ENCODE measurements around the gene ATP11C. TPM values are rescaled to one million over a fixed set of nuclear protein-coding genes. Genes with fewer than 3 reads are reported as not detected.
"Not testable (repeated sequence)": the region's sequence is repeated elsewhere in the genome, so short reads cannot be mapped to it uniquely, and the experiment has no call there.

The ATP11C gene
- total and polyA plus RNA-seq, 3 experiments from 2014 or later = 7.3 to 17.0 (median 15.7) TPM

DNA sequence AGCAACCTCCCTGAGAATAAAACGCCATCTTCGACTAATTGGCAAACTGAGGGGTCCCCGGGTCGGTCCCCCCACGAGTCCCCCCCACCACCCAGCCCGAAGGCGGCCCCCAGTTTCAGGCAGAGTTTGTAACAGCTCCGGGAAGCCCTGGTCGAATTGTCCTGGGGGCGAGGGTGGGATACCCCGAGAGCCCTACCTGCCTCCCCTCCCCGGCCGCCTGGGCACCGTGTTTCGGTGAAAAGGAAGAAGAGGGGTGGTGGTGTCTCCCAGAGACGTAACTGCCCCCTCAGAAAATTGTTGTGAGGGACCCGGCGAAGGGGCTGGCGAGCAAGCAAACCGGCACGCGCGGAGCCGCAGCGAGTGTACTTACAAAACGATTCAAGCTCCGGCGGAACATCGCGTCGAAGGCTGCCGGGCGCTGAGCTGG, 1.2 kb downstream of the ATP11C start:
- Mint-ChIP-seq H3K4me1 (peaks cover 25 to 31% (median 29%) of the 10 kb centered on the region in 3 donors), H3K4me3 (peak overlapping the region; percentile 78 to 92 (median 83)), H3K27me3 (peaks cover 0 to 8% of the 10 kb centered on the region in 2 donors), H3K9me3 (no peaks in the 10 kb centered on the region), H3K27ac (peak overlapping the region in 7 of 8 donors; percentile 47 to 87 (median 72)), H3K36me3 (peaks cover 0 to 3% (median 0%) of the 10 kb centered on the region in 3 donors)
- no peaks in the 10 kb centered on the region for H3K27me3 ChIP-seq (ENCODE audit: insufficient read depth, low read length, poor library complexity, severe bottlenecking)
- H3K9me3 ChIP-seq (ENCODE audit: low read length) = no peaks in the 10 kb centered on the region
- peak overlapping the region; percentile 83 for H3K27ac ChIP-seq (ENCODE audit: low read depth, low read length)
- CTCF ChIA-PET = interaction anchor here (0.9 kb wide), 1 partner anchor 193 kb away, joined by 3 read pairs; no protein-coding TSS in a partner anchor
- DNase-seq = peak in 1 of 5 donors; percentile 24
- POLR2A ChIA-PET = no interaction called here
- peak overlapping the region; percentile 42 for H3K4me3 ChIP-seq (ENCODE audit: low read length)
- H3K36me3 ChIP-seq (ENCODE audit: insufficient read depth, low read length) = no peaks in the 10 kb centered on the region
- H3K4me1 ChIP-seq (ENCODE audit: insufficient read depth, low read length) = peaks cover 9% of the 10 kb centered on the region

DNA sequence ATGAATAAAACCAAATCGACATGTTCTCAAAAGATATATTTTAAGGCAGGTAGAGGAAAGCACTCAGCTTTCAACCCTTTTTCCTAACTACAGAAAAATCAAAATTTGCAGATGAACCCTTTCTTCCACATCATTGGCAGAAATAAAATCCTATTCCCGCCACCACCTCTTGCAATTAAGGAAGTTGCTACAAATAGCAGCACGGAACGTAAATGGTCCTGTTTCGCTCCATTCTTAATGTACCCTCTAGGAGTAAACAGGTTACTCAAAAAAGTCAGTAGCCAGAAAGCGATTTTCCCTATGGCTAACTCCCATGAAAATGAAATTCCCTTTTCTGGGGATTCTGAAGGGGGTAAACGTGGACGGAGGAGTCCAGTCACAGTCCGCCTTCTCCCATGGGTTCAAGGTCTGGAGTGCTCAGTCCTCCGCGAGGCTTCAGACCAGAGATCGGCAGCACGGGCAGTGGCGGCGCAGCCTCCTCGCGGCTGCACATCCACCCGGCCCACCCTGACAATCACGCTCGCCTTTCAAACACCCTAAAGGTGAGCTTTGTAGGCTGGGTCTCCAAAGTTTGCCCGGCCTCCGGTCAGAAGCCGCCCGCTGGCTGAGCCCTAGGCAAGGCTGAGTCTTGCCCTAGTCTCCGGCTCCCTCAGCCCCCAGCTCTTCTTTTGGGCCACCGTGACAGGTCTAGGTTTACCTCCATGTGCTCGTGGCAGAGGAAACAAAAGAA, 1.8 kb downstream of the ATP11C start:
- DNase-seq = peak in 4 of 5 donors; percentile 2 to 43 (median 17)
- Histone ChIP-seq H3K9me3 (ENCODE audit: low read length) (no peaks in the 10 kb centered on the region), H3K27me3 (ENCODE audit: insufficient read depth, low read length, poor library complexity, severe bottlenecking) (no peaks in the 10 kb centered on the region), H3K27ac (ENCODE audit: low read depth, low read length) (peak overlapping the region; percentile 83), H3K4me1 (ENCODE audit: insufficient read depth, low read length) (peaks cover 9% of the 10 kb centered on the region), H3K36me3 (ENCODE audit: insufficient read depth, low read length) (no peaks in the 10 kb centered on the region), H3K4me3 (ENCODE audit: low read length) (peak overlapping the region; percentile 42)
- peaks cover 0 to 8% of the 10 kb centered on the region in 2 donors for H3K27me3 Mint-ChIP-seq
- CTCF ChIA-PET = interaction anchor here (0.9 to 1.0 kb wide), 2 partner anchors 19 to 193 kb away, joined by 3 to 4 read pairs; no protein-coding TSS in a partner anchor
- H3K27ac Mint-ChIP-seq = peak overlapping the region in 5 of 8 donors; percentile 47 to 87 (median 77)
- peak overlapping the region; percentile 78 to 92 (median 83) for H3K4me3 Mint-ChIP-seq
- POLR2A ChIA-PET = no interaction called here
- no peaks in the 10 kb centered on the region for H3K9me3 Mint-ChIP-seq
- peaks cover 0 to 3% (median 0%) of the 10 kb centered on the region in 3 donors for H3K36me3 Mint-ChIP-seq
- H3K4me1 Mint-ChIP-seq = peaks cover 25 to 32% (median 31%) of the 10 kb centered on the region in 3 donors

DNA sequence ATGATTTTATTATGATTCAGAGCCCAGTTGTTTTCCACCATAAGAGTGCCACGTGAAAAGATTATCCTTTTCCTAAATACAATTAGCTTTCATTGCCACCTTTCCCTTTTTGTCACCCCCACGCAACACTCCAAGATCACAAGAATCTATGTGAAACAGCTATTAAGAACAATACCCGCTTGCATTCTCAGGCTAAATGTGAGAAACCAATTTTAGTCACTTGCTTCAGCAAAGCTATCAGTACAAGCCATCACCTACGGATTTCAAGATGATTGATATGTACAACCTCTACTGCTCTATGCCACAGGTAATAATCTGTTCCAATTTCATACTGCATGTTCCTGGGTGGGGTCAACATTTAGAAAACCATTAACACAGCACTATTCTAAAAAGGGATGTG, 2.5 kb downstream of the ATP11C start:
- H3K36me3 Mint-ChIP-seq = peaks cover 0 to 3% (median 0%) of the 10 kb centered on the region in 3 donors
- H3K4me1 Mint-ChIP-seq = peaks cover 25 to 39% (median 38%) of the 10 kb centered on the region in 3 donors
- Histone ChIP-seq H3K4me3 (ENCODE audit: low read length) (no peak overlapping the region), H3K4me1 (ENCODE audit: insufficient read depth, low read length) (peaks cover 9% of the 10 kb centered on the region), H3K9me3 (ENCODE audit: low read length) (no peaks in the 10 kb centered on the region), H3K27me3 (ENCODE audit: insufficient read depth, low read length, poor library complexity, severe bottlenecking) (no peaks in the 10 kb centered on the region), H3K36me3 (ENCODE audit: insufficient read depth, low read length) (no peaks in the 10 kb centered on the region), H3K27ac (ENCODE audit: low read depth, low read length) (no peak overlapping the region)
- no peak for DNase-seq
- POLR2A ChIA-PET = no interaction called here
- H3K4me3 Mint-ChIP-seq = peak overlapping the region; percentile 78 to 92 (median 83)
- H3K27me3 Mint-ChIP-seq = peaks cover 0 to 8% of the 10 kb centered on the region in 2 donors
- no peaks in the 10 kb centered on the region for H3K9me3 Mint-ChIP-seq
- H3K27ac Mint-ChIP-seq = peak overlapping the region in 5 of 8 donors; percentile 39 to 87 (median 68)
- CTCF ChIA-PET = interaction anchor here (1.0 kb wide), 1 partner anchor 18 kb away, joined by 4 read pairs; no protein-coding TSS in a partner anchor

DNA sequence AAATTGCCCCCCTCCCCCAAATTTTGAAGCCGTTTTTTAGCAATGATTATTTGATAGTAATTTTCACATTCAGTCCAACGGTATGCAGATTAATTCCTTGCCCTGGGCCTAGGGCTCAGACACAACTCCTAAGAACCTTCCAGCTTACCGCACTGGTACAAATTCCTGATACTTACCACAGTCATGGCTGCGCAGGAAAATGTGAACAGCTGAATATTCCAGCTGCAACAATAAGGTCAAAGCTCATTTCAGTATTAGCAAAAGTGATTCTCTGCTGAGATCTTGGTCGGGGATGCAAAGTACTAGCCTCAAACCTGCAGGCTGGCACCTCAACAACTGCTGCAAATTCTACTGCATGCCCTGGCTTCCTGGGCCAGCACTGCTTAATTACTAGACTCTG, 3.0 kb downstream of the ATP11C start:
- H3K4me3 Mint-ChIP-seq = peak overlapping the region; percentile 5 to 89 (median 83)
- no peak overlapping the region for H3K4me3 ChIP-seq (ENCODE audit: low read length)

DNA sequence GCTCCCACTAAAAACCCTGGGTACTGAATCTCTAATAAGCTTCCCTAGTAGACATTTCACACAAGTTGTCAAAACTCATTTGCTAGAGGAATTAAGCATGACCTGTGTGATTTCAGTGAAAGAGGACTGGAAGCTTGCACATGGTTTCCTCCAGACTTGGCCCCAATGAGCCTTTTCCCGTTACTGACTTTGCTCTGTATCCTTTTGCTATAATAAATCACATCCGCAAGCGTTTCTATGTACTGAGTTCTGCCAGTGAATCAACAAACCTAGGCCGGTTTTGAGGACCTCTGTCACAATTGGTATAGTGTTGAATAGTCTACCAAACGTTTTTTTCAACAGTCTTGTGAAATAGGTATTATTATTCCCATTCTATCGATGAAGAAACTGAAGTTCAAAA, 8.2 kb downstream of the ATP11C start:
- Mint-ChIP-seq H3K4me1 (peaks cover 25 to 55% (median 45%) of the 10 kb centered on the region in 3 donors), H3K27ac (peak overlapping the region in 1 of 8 donors; percentile 6), H3K4me3 (no peak overlapping the region), H3K36me3 (peaks cover 0 to 10% (median 0%) of the 10 kb centered on the region in 3 donors), H3K27me3 (peaks cover 0 to 2% of the 10 kb centered on the region in 2 donors), H3K9me3 (no peaks in the 10 kb centered on the region)
- no peak overlapping the region for H3K4me3 ChIP-seq (ENCODE audit: low read length)
- ChIA-PET POLR2A (no interaction called here), CTCF (no interaction called here)
- H3K4me1 ChIP-seq (ENCODE audit: insufficient read depth, low read length) = peaks cover 6% of the 10 kb centered on the region
- no peak overlapping the region for H3K27ac ChIP-seq (ENCODE audit: low read depth, low read length)
- DNase-seq = no peak
- no peaks in the 10 kb centered on the region for H3K36me3 ChIP-seq (ENCODE audit: insufficient read depth, low read length)
- H3K9me3 ChIP-seq (ENCODE audit: low read length) = no peaks in the 10 kb centered on the region
- no peaks in the 10 kb centered on the region for H3K27me3 ChIP-seq (ENCODE audit: insufficient read depth, low read length, poor library complexity, severe bottlenecking)

More for the DNA sequence above, 3.0 kb downstream of the ATP11C start:
- Mint-ChIP-seq H3K27ac (peak overlapping the region in 1 of 8 donors; percentile 83), H3K27me3 (peaks cover 0 to 8% of the 10 kb centered on the region in 2 donors), H3K9me3 (no peaks in the 10 kb centered on the region), H3K36me3 (peaks cover 0 to 3% (median 0%) of the 10 kb centered on the region in 3 donors), H3K4me1 (peaks cover 27 to 43% (median 41%) of the 10 kb centered on the region in 3 donors)
- H3K27me3 ChIP-seq (ENCODE audit: insufficient read depth, low read length, poor library complexity, severe bottlenecking) = no peaks in the 10 kb centered on the region
- POLR2A ChIA-PET = no interaction called here
- H3K36me3 ChIP-seq (ENCODE audit: insufficient read depth, low read length) = no peaks in the 10 kb centered on the region
- DNase-seq = no peak
- CTCF ChIA-PET = interaction anchor here (1.0 kb wide), 1 partner anchor 18 kb away, joined by 4 read pairs; no protein-coding TSS in a partner anchor
- no peak overlapping the region for H3K27ac ChIP-seq (ENCODE audit: low read depth, low read length)
- peaks cover 9% of the 10 kb centered on the region for H3K4me1 ChIP-seq (ENCODE audit: insufficient read depth, low read length)
- no peaks in the 10 kb centered on the region for H3K9me3 ChIP-seq (ENCODE audit: low read length)

DNA sequence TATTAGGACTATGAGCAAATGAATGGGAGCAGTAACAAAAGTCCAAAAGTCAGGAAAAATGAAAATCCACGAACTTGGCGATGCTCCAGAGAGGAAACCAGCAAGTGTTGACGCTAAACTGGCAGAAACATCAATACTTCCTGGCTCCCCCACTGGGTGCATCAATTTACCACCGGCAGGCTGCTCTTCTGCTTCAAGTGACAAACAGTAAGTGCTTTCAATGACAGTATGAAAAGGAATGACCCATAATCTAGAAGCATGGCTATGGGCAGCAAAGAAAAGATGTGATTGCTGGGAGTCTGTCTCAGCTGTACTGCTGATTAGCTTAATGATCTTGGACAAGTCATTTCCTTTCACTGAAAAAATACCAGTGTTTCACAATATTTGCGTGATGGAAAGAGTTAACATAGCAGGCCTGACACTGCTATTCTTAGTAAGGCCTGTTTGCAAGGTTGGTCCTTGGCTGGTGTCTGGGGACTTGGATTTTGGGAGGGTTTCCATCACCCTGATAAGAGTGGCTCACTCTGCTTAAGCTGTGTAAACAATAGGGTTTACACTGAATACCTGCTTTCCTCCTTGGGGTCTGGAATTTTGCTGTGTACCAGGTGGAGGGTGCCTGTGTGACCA, 8.7 kb downstream of the ATP11C start:
- POLR2A ChIA-PET = no interaction called here
- H3K9me3 Mint-ChIP-seq = no peaks in the 10 kb centered on the region
- H3K27me3 Mint-ChIP-seq = peaks cover 0 to 2% of the 10 kb centered on the region in 2 donors
- H3K27ac Mint-ChIP-seq = peak overlapping the region in 1 of 8 donors; percentile 6
- Histone ChIP-seq H3K4me3 (ENCODE audit: low read length) (no peak overlapping the region), H3K36me3 (ENCODE audit: insufficient read depth, low read length) (no peaks in the 10 kb centered on the region), H3K27ac (ENCODE audit: low read depth, low read length) (no peak overlapping the region), H3K4me1 (ENCODE audit: insufficient read depth, low read length) (peaks cover 6% of the 10 kb centered on the region), H3K27me3 (ENCODE audit: insufficient read depth, low read length, poor library complexity, severe bottlenecking) (no peaks in the 10 kb centered on the region), H3K9me3 (ENCODE audit: low read length) (no peaks in the 10 kb centered on the region)
- H3K4me3 Mint-ChIP-seq = no peak overlapping the region
- peaks cover 22 to 50% (median 45%) of the 10 kb centered on the region in 3 donors for H3K4me1 Mint-ChIP-seq
- no peak for DNase-seq
- CTCF ChIA-PET = no interaction called here
- peaks cover 0 to 10% (median 0%) of the 10 kb centered on the region in 3 donors for H3K36me3 Mint-ChIP-seq

DNA sequence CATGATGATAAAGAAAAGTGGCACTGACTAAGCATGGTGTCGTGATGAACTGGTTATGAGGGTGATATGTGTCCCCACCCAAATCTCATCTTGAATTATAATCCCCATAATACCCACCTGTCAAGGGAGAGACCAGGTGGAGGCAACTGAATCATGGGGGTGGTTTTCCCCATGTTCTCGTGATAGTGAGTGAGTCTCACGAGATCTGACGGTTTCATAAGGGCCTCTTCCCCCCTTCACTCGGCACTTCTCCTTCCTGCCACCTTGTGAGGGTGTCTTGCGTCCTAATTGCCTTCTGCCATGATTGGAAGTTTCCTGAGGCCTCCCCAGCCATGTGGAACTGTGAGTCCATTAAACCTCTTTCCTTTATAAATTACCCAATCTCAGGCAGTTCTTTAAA, 11.7 kb downstream of the ATP11C start:
- DNase-seq; H3K4me3 ChIP-seq (ENCODE audit: low read length); POLR2A ChIA-PET; H3K27me3 Mint-ChIP-seq; H3K27me3 ChIP-seq (ENCODE audit: insufficient read depth, low read length, poor library complexity, severe bottlenecking); H3K9me3 ChIP-seq (ENCODE audit: low read length); H3K27ac ChIP-seq (ENCODE audit: low read depth, low read length); CTCF ChIA-PET; H3K4me1 ChIP-seq (ENCODE audit: insufficient read depth, low read length); H3K4me3 Mint-ChIP-seq; H3K9me3 Mint-ChIP-seq; H3K36me3 ChIP-seq (ENCODE audit: insufficient read depth, low read length): not testable (repeated sequence)
- Mint-ChIP-seq H3K4me1 (peaks cover 17 to 62% (median 42%) of the 10 kb centered on the region in 3 donors), H3K27ac (peak overlapping the region in 2 of 8 donors; percentile 39 to 76), H3K36me3 (peaks cover 0 to 11% (median 0%) of the 10 kb centered on the region in 3 donors)

DNA sequence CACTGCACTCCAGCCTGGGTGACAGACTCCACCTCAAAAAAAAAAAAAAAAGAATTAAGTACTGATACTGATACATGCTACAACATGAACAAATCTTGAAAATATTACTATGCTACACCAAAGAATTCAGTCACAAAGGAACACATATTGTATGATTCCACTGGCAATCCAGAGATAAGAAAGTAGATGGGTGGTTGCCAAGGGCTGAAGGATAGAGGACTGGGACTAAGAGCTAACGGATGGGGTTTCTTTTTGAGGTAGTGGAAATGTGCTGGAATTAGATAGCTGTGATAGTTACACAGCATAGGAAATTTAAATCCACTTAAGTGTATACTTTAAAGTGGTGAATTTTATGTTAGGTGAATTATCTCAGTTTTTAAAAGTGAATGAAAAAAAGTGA, 12.5 kb downstream of the ATP11C start:
- H3K27me3 Mint-ChIP-seq = peaks cover 0 to 2% of the 10 kb centered on the region in 2 donors
- H3K4me3 Mint-ChIP-seq = no peak overlapping the region
- CTCF ChIA-PET = no interaction called here
- H3K4me3 ChIP-seq (ENCODE audit: low read length) = no peak overlapping the region
- H3K27me3 ChIP-seq (ENCODE audit: insufficient read depth, low read length, poor library complexity, severe bottlenecking) = no peaks in the 10 kb centered on the region
- H3K9me3 ChIP-seq (ENCODE audit: low read length) = no peaks in the 10 kb centered on the region
- no peaks in the 10 kb centered on the region for H3K36me3 ChIP-seq (ENCODE audit: insufficient read depth, low read length)
- peak overlapping the region in 1 of 8 donors; percentile 45 for H3K27ac Mint-ChIP-seq
- peaks cover 6% of the 10 kb centered on the region for H3K4me1 ChIP-seq (ENCODE audit: insufficient read depth, low read length)
- H3K9me3 Mint-ChIP-seq = no peaks in the 10 kb centered on the region
- no peak overlapping the region for H3K27ac ChIP-seq (ENCODE audit: low read depth, low read length)
- no peak for DNase-seq
- H3K4me1 Mint-ChIP-seq = peaks cover 16 to 54% (median 34%) of the 10 kb centered on the region in 3 donors
- POLR2A ChIA-PET = interaction anchor here (0.7 kb wide), 1 partner anchor 29 kb away, joined by 3 read pairs; no protein-coding TSS in a partner anchor
- H3K36me3 Mint-ChIP-seq = peaks cover 0 to 11% (median 0%) of the 10 kb centered on the region in 3 donors

Data from CD8-positive, alpha-beta memory T cell (primary cell).